Hematopoietic multipotent progenitor cell treated with erythropoietin and hydrocortisone succinate and interleukin-3 and kit ligand, for 15 days (in vitro differentiated cells): Measurements from ENCODE around the gene LRP8.

Source experiments
- DNase-seq: peaks from one replicate; pipeline ENCODE4 v3.0.0-alpha.2; 2015; ENCODE audit warnings: low spot score

LRP8 gene

DNA sequence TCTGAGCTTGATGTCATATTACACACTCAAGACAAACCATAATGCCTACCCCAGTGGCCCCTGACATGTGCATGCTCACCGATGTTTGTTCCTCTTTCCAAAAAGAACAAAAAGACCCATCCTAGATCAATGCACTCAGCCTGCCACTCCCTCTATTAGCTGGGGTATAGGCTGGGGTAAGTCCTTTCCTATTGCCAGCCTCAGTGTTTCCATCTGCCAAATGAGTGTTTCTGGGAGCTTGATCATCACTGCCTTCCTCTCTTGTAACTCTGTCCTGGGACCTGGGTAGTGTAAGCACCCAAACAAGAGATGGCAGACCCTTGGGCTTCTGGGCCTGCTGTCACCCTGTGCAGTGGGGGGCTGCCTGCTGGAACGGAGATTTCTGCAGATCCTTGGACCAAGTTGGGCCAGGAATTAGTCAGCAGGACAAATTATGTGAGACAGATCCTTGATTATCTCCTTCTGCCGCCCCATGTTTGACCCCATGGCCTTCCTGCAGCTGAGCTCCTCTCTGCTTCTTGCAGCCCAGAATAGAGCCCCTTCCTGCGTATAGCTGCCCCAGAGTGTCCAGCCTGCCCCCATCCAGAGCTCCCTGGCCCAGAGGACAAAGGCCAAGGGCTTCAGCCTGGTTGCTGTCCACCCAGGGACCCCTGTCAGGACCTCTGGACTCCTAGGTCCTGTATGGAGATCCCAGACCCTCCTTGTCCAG lies 31.5 kb upstream of the LRP8 start:
- DNase-seq: no peak

DNA sequence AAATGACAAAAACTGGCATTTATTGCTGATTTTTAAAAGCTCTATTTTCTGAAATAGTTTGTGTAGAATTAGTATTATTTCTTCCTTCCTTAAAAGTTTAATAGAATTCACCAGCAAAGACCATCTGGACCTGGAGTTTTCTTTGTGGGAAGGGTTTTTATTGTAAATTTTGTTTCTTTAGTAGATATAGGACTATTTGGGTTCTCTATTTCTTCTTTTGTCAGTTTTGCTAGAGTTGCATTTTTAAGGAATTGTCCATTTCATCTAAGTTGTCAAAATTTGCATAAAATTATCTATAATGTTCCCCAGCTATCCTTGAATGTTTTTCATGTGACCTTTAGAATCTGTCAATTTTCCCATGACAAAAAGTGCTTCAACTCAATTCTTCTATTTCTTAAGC lies 28.8 kb upstream of the LRP8 start:
- no peak for DNase-seq

DNA sequence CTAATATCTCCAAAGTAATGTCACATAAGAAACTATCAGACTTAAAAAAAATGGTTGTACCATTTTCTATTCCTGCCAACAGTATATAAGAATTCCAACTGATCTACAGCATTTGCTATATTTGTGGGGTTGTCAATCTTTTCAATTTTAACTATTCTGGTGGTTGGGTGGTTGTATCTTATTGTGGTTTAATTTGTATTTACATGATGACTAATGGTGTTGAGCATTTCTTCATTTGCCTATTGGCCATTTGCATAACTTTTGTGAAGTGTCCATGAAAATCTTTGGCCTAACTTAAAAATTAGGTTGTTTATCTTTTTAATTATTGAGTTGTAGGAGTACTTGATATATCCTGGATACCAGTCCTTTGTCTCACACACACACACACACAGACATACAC lies 26.2 kb upstream of the LRP8 start:
- DNase-seq: no peak

DNA sequence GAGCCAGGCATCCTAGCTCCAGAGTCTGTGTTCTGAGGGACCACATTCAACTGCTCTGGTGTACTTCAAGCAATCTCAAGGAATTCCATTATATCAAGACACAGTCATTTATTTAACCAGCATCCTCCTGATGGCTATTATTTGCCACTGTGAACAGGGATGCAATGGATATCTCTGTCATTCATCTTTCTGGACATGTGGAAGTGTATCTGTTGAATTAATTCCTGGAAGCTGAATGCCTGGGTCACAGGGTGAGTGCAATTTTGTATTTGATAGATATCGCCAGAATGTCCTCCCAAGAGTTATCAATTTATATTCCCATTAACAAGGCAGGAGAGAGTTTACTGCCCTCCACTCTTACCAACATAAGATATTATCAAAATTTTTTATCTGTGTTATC lies 24.7 kb upstream of the LRP8 start:
- no peak for DNase-seq

DNA sequence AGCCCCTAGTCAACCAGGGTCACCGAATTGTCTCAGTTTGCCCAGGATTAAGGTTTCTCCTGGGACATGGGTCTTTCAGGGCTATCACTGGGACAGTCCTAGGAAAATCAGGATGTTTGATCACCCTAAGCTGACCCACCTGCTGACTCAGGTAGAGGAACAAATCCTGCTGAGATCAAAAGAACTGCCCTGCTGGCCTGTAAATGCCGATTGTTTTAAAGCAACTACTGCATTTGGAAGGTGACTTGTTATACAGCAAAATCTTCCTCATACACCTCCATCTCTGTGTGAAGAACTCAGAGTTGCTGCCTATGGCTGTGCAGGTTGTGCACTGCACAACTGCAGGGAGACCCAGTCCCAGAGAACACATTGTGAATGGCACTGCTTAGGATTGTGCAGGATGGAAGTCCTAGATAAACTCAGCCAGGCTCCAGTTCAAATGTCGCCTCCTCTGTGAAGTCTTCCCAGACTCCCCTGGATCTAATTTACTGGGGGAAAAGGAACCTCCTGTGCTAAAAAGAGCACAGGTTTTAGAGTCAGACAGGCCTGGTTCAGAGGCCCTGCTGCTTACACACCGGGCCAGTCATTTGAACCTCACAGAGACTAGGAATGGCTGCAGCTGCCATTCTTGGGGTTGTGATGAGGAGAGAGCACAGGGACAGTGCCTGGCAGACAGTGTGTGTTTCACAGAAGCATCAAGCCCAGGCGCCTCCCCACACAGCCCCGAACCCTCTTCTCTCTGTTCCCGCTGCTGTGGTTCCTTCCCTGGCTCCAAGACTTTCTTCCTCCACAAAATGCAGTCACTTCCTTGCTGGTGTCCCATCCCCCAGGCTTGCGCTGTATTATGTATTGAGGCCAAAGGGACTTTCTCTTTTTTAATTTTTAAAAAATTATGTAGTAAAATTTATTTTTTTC lies 23.2 kb upstream of the LRP8 start:
- no peak for DNase-seq

DNA sequence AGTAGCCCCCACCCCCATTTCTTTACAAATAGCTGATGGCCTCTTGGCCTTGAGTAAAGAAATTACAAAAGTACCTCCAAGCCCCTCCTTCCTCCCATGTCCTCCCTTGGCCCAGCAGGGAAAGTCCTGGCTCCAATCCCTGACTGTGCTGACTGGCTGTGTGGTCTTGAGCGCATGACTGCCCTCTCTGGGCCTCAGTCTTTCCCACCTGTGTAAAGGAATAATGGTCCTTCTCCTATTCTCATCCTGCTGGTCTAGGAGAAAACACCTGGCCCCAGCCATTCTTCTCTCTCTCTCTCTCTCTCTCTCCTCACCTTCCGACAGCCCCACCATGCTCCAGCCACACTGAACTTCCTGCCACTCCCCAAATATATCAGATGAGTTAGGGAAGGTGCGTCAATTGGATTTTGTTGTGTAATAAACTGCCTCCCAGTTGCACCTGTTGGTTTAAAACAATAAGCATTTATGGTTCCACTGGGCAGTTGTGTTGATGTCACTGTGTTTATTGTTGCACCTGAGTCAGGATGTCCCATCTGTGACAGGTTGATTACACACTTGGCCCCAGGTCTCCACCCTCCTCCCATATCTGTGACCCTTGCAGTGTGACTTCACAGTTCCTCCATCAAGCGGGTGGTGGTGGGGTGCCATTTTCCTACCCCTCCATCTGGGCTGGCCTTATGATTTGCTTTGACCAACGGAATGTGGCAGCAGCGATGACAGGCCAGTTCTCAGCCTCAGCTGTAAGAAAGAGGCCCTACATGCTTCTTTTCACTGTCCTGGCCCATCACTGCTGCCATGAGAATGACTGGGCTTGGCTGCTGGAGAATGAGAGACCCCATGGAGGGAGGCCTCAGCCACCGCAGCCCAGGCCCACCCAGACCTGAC lies 22.3 kb upstream of the LRP8 start:
- no peak for DNase-seq

DNA sequence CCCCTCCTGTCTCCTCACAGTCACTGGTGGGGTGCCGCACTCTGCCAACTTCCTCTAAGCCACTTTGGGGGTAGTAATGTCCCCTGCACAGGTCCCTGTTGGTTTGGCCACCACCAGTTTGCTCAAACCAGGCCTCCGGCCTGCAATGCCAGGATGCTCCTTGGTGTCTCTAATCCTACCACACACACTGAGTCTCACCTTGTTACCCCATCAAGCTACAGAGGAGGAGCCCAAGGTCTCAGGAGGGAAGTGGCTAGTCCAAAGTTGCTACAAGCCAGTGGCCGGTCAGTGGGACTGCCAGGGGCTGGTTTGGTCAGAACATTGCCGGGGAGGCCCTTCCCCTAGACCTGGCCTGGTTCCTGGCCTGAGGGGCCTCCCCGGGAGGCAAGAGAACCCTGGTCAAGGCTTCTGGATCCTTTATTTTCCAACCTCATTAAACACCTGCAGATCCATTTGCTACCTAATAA lies 21.5 kb upstream of the LRP8 start:
- DNase-seq: no peak

DNA sequence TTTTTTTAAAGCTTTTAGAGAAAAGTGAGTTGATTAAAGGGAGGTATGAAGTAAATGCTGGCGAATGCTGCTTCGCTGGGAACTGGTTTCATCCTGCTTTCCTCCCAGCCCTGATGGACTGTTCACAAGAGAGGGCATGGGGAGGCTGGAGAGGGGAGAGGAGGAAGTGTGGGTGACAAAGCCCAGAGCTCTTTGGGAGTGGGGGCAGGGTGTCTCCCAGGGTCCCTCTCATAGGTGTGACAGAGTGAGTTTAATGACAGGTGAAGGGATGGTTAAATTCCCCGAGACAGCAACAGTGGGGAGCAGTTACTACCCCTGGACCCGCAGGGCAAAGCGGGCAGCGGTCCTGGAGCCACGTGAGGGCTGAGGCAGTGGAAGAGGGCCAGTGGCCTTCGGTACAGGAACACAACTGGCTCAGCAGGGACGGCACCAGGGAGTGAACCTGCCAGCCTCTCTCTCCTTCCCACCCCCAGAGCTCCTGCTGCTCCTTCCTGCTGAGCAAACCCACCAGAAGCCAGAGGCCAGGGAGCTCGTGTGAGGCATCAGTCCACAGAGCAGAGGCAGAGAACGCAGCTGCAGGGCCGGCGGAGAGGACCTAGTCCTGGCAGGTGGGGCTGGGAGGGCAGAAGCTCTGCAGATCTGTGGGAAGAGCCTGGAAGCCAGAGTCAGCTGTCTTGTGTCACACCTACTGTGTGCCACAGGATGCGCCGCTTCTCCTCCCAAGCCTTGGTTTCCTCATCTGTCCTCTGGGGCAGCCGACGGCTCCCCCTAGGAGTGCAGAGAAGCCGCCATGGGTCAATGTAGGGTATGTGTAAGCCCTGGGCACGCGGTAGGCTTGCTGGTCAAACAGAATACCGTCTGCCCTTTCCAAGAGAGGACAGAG lies 20.9 kb upstream of the LRP8 start:
- DNase-seq: no peak

DNA sequence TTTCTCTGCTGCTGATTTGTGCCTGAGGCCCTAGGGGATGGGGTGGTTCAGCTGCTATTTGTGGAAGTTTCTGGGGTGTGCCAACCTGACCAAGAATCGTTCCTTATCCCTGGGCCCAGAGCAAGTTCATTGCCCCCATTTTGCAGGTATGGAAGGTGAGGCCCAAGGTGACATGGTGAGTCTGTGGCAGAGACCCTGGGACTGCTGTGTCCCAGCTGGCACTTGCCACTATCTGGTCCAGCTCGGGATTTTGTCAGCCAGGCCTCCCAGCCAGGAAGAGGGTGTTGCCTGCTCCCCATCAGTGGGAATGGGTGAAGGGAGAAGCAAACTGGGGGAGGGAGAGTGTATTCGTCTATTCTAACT lies 18.9 kb upstream of the LRP8 start:
- DNase-seq: no peak

DNA sequence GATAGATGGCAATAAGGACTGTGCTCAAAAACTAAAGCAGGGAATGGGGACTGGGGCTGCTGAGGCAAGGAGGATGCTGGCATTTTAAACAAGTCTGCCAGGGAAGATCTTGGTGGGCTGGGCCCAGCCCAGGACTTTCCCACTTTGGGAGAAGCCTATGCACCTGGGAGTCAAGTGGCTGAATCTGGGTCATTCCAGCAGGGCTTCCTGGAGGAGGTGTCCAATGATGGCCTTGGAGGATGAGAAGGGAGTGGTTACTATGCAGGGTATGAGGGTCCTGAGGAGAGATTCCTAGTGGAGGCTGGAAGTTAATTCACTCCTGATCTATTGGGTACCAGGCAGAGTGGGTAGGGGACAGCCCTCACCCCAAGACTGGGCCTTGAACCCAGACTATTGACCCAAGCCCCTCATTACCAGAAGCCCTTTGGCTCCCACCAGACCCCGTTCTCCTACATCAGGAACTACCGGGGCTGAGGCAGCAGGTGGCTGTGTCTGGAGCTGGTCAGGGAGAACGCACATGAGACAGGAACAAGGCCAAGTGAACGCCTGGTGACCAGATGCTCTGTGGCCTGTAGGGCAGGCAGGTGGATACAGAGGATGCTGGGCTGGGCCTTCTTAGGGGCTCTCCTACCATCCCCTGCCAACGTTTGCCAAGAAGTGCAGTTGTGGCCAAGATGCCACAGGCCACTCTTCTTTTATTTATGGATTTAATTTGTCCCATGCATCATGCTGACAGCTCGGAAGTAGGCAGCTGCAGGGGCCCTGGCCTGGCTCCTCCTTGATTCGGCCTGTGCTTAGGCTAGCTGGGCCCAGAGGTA lies 18.3 kb upstream of the LRP8 start:
- no peak for DNase-seq

DNA sequence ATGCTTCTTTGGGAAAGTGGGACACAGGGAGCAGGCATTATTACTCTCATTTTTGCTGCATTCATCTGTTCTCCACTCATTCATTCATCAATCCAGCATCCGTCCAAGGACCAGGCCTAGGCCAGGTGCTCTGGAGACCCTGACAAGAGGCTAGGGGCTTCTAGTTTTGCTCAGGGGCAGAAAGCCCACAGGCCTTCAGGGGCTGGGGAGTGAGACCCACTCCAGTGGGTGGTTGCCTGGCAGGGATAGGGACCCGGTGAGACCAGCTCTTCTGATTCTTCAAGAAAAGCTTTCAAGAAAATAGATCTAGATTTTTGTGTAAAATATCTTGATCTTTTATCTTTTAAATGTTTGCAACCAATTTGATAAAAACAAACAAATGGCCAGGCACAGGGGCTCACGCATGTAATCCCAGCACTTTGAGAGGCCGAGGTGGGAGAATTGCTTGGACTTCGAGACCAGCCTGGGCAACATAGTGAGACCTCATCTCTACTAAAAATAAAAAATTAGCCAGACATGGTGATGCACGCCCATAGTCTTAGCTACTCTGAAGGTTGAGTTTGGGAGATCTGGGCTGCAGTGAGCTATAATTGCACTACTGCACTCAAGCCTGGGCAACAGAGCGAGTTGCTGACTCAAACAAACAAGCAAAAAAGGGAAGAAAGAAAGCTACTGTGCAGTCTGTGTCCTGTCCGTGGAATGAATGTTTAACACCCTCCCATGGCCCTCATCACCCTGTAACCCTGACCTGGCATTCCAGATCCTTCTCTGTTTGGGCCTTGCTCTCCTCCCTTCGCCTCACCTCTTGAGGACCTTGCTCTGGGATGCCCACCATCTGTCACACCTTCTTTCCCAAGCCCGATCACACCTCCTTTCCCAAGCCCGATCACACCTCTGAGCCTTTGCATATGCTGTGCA lies 17.3 kb upstream of the LRP8 start:
- no peak for DNase-seq

DNA sequence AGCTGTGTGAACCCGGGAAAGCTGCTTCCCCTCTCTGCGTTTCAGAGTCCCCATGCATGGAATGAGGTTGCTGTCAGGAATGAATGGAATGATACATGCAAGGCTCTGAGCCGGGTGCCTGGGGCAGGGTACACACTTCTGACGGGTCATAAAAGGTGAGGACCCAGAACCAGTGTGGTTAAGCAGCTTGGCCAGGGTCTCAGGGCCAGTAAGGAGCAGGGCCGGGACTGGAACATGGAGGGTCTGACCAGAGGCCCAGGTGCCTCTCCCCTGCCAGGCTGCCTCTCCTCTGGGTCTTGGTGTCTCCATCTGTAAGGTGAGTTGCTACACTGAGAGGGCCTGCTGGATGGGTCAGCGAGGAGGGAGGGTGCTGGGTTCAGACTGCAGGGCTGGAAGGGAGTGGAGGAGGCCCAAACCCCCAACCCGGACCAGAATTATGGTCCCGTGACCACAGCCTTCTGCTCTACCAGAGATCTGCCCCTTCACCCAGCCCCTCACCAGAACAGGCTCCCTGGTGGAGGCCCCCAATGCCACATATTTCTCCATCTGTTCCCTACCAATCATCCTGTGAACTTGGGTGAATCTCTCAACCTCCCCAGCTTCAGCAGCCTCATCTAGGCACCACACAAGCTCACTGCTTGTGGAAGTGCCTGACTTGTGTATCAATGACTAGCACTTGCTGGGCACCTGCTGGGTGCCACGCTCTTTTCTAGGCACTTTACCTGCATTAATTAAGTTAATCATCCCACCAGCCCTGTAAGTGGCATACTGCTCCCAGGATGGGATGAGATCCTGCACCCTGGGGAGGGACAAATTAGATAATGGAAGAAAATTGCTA lies 16.2 kb upstream of the LRP8 start:
- no peak for DNase-seq

DNA sequence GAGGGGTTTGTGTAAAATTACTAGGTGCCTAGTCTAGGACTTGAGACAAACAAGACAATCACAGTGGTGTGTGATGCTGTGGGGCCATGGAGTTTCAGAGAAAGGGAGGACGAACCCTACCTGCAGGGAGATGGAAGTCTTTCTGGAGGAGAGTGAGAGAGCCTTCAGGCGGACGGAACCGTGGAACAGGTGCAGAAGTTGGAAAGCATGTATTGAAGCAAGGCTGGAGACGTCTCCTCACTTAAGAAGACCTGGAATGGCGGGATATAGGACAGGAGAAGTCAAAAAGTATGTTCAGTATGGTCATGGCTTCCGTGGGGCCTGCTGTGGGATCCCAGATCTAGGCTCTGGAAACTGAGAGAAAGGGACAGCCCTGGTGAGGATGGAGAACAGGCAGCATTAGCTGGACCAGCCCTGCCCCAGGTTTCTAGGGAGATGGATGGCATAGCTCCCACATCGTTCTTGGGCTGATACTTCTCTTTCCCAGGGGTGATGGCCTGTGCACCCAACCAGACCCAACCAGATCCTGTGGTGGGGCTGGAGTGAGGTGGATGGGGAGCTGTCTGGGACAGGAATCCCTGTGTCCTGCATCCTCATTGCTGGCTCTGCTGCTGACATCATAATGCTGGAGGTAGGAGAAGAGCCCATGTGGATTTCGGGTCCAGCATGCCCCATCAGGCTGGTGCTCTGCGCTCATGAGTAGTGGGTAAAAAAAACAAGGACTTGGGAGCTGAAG lies 15.0 kb upstream of the LRP8 start:
- no peak for DNase-seq

DNA sequence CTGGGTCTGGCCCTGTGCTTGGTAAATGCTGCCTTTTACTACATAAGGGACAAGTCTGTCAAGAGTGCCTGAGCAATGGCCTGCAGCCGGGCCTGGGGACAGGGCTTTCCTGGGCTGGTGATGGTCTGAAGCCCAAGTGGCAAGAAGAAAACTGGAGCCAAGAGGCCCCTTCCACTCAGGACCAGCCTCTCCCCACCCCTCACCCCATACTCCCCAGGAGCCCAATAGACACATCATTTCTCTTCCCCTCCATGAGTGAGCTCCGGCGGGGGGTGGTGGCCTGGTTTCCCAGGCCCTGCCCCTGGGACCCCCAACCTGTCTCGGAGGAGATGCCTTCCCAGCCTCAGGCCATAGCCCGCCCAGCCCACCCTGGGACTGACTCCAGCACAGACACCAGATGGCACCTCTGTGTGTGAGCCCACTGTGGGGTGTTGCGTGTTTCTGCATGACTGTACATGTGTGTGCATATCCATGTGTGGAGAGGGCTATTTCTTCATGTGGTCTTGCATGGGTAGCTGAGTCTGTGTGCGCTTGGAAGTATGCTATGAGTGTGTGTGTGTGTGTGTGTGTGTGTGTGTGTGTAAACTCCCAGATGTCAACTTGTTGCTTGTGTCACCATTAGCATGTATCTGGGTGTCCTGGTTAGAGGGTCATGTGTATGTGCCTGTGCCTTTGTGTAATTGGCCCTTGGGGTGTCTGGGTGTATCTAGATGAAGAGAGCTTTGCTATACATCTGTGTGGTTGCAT lies 14.3 kb upstream of the LRP8 start:
- DNase-seq: no peak

DNA sequence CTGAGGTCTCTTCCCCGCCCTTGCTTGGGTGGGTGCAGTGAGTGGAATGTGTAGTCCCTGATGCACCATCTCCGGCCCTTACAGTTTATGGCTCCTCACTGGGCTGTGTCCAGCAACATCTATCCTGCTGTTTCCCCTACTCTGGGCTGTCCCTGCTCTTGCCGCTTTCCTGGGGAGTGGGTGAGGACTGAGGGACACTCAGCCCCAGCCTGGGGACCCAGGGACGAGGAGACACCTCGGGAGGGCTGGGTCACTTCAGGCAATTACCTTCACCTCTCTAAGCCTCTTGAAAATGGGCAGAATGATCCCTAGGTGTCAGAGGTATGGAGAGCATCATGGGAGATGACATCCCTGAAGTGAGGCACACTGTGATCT lies 13.6 kb upstream of the LRP8 start:
- DNase-seq: no peak

DNA sequence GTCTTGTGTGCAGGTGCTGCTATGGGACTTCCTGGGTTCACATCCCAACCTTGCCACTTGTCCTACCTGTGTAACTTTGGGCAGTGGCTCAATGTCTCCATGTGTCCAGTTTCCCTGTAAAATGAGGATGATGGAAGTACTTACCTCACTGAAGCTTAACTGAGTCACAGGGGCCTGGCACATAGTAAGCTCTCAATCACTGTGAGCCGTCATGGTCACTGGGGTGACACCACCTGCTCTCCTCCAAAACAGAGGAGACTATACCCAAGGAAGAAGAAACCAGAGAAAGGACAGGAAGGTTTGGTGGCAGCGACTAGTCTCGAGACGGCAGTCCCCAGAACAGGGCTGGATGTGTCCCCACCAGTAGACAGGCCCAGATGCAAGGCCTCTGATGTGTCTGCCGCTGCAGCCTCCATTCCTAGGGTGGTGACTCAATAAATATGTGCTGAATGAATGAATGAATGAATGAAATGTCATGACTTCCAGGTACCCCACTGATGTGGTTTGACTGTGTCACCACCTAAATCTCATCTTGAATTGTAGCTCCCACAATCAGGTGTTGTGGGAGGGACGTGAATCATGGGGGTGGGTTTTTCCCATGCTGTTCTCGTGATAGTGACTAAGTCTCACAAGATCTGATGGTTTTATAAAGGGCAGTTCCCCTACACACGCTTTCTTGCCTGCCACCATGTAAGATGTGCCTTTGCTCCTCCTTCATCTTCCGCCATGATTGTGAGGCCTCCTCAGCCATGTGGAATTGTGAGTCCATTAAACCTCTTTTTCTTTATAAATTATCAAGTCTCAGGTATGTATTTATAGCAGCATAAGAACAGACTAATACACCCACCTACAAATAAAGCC lies 13.0 kb upstream of the LRP8 start:
- DNase-seq: no peak
